ENCODE results near the gene CYP27C1.
"Not testable (repeated sequence)": the region's sequence is repeated elsewhere in the genome, so short reads cannot be mapped to it uniquely, and the experiment has no call there.

CYP27C1 gene

GRCh38 chr2:127170452-127171197 lies 49.5 kb downstream of the CYP27C1 start:
- DNase-seq (ENCODE audit: low read depth in 3 of 3) = no peak

GRCh38 chr2:127170021-127170420 lies 50.1 kb downstream of the CYP27C1 start:
- DNase-seq (ENCODE audit: low read depth in 3 of 3) = no peak

GRCh38 chr2:127169066-127169660 lies 50.9 kb downstream of the CYP27C1 start:
- no peak for DNase-seq (ENCODE audit: low read depth in 3 of 3)

- DNase-seq (ENCODE audit: low read depth in 3 of 3) = no peak
Observed at GRCh38 chr2:127166231-127166860, 53.8 kb downstream of the CYP27C1 start.

GRCh38 chr2:127165539-127165935 lies 54.6 kb downstream of the CYP27C1 start:
- DNase-seq (ENCODE audit: low read depth in 3 of 3) = no peak

- no peak for DNase-seq (ENCODE audit: low read depth in 3 of 3)
Observed at GRCh38 chr2:127164761-127165538, 55.1 kb downstream of the CYP27C1 start.

- no peak for DNase-seq (ENCODE audit: low read depth in 3 of 3)
Observed at GRCh38 chr2:127163921-127164320, 56.2 kb downstream of the CYP27C1 start.

- DNase-seq (ENCODE audit: low read depth in 3 of 3) = not testable (repeated sequence)
Observed at GRCh38 chr2:127163090-127163406, 57.1 kb downstream of the CYP27C1 start.

- DNase-seq (ENCODE audit: low read depth in 3 of 3) = no peak
Observed at GRCh38 chr2:127162261-127163089, 57.6 kb downstream of the CYP27C1 start.

GRCh38 chr2:127161176-127162136 lies 58.6 kb downstream of the CYP27C1 start:
- DNase-seq (ENCODE audit: low read depth in 3 of 3) = no peak

- DNase-seq (ENCODE audit: low read depth in 3 of 3) = no peak
Observed at GRCh38 chr2:127160676-127161075, 59.4 kb downstream of the CYP27C1 start.

- DNase-seq (ENCODE audit: low read depth in 3 of 3) = no peak
Observed at GRCh38 chr2:127159543-127159942, 60.6 kb downstream of the CYP27C1 start.

- no peak for DNase-seq (ENCODE audit: low read depth in 3 of 3)
Observed at GRCh38 chr2:127158614-127159290, 61.3 kb downstream of the CYP27C1 start.

- DNase-seq (ENCODE audit: low read depth in 3 of 3) = no peak
Observed at GRCh38 chr2:127157651-127158485, 62.2 kb downstream of the CYP27C1 start.

- DNase-seq (ENCODE audit: low read depth in 3 of 3) = no peak
Observed at GRCh38 chr2:127157114-127157513, 63.0 kb downstream of the CYP27C1 start.

GRCh38 chr2:127155947-127156346 lies 64.2 kb downstream of the CYP27C1 start:
- DNase-seq (ENCODE audit: low read depth in 3 of 3) = no peak

GRCh38 chr2:127155028-127155581 lies 65.0 kb downstream of the CYP27C1 start:
- DNase-seq (ENCODE audit: low read depth in 3 of 3) = no peak

- no peak for DNase-seq (ENCODE audit: low read depth in 3 of 3)
Observed at GRCh38 chr2:127154396-127154795, 65.7 kb downstream of the CYP27C1 start.
